Measurements from ENCODE around the gene COMMD6.
A peak's percentile ranks its signal among the peaks of the same experiment; 100 is the strongest.

DNA sequence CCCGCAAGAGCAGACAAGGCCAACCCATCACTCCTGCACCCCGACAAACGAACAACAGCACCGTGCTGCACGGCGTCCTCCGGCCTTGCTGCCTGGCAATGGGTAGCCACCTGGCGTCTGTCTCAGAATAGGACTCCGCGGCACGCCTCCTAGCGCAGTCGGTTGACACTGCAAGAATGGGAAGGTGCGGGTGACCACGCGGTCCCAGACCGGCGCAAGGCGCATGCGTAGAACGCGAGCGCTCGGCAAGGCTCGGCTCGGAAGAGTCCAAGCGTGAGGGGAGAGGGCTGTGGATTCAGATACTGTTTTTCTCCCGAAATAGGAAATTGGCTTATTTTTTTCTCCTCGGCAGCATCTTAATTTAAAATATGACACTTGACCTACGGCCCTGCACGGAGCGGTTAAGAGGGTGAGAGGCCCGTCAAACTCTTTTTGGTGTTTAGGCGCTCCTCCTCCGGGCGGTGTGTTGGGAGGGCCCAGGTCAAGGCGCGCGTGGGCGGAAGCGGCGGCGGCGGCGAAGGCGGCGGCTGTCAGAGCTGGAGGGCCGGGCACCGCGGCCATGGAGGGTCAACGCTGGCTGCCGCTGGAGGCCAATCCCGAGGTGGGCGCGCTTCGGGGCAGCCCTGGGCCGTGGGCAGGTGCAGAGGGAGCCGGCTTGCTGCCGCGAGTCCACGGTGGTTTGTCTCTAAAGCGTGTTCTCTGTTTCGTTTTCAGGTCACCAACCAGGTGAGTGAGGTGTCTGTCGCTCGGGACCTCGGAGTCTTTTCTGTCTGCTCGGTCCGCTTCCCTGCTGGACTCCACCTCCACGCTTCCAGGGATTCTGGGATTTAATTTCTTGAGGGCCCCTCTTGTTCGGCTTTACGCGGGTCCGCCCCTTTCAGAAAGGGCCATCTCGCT lies 11.9 kb upstream of the COMMD6 start, which contains the start of gene UCHL3:
- TF ChIP-seq, protein P1, sequence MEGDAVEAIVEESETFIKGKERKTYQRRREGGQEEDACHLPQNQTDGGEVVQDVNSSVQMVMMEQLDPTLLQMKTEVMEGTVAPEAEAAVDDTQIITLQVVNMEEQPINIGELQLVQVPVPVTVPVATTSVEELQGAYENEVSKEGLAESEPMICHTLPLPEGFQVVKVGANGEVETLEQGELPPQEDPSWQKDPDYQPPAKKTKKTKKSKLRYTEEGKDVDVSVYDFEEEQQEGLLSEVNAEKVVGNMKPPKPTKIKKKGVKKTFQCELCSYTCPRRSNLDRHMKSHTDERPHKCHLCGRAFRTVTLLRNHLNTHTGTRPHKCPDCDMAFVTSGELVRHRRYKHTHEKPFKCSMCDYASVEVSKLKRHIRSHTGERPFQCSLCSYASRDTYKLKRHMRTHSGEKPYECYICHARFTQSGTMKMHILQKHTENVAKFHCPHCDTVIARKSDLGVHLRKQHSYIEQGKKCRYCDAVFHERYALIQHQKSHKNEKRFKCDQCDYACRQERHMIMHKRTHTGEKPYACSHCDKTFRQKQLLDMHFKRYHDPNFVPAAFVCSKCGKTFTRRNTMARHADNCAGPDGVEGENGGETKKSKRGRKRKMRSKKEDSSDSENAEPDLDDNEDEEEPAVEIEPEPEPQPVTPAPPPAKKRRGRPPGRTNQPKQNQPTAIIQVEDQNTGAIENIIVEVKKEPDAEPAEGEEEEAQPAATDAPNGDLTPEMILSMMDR (IDR thresholded peaks at IDR 0.05; ENCODE audit: low read depth, low read length): peak; percentile 66
- TF ChIP-seq MAX (IDR thresholded peaks at IDR 0.05; ENCODE audit: low read depth, low read length) (peak; percentile 99), MYC (IDR thresholded peaks at IDR 0.05; ENCODE audit: low read depth, low read length) (peak; percentile 100)
